Subcutaneous abdominal adipose tissue (tissue), 5 donors: Measurements from ENCODE around the gene RAB43.

ENCODE experiments used
- H3K27ac ChIP-seq: one replicate; pipeline ENCODE4 v1.7.0; 2013; ENCODE audit warnings: low read depth, mild to moderate bottlenecking, inconsistent platforms, low read length, moderate library complexity
- H3K27me3 ChIP-seq, 5 donors: one replicate each; pipeline ENCODE4 v1.7.0; 2013; ENCODE audit warnings: low read length in 5 of 5, inconsistent platforms in 1 of 5; ENCODE audit not compliant: control insufficient read depth in 5 of 5, insufficient read depth in 4 of 5
- H3K36me3 ChIP-seq, 5 donors: one replicate each; pipeline ENCODE4 v1.7.0; 2013; ENCODE audit warnings: low read length in 5 of 5; ENCODE audit not compliant: control insufficient read depth in 5 of 5, insufficient read depth in 5 of 5
- H3K4me1 ChIP-seq, 5 donors: one replicate each; pipeline ENCODE4 v1.7.0; 2013; ENCODE audit warnings: low read length in 5 of 5, mild to moderate bottlenecking in 3 of 5, moderate library complexity in 1 of 5; ENCODE audit not compliant: control insufficient read depth in 5 of 5, insufficient read depth in 5 of 5
- H3K4me3 ChIP-seq, 5 donors: one replicate each; pipeline ENCODE4 v1.7.0; 2013; ENCODE audit warnings: low read length in 5 of 5, low read depth in 1 of 5
- H3K9ac ChIP-seq, 5 donors: one replicate each; pipeline ENCODE4 v1.7.0; 2013; ENCODE audit warnings: low read length in 5 of 5, mild to moderate bottlenecking in 4 of 5, moderate library complexity in 3 of 5
- H3K9me3 ChIP-seq, 5 donors: one replicate each; pipeline ENCODE4 v1.7.0; 2013; ENCODE audit warnings: low read length in 5 of 5; ENCODE audit not compliant: control insufficient read depth in 5 of 5
- donor health status: healthy.
- donor health status: healthy.
- donor health status: healthy.
- donor health status: healthy.
- donor health status: healthy.

Gene RAB43

GRCh38 chr3:129054605-129055104, 66.9 kb downstream of the RAB43 start:
- Histone ChIP-seq H3K9me3 (no peaks in the 10 kb centered on the region), H3K36me3 (no peaks in the 10 kb centered on the region), H3K4me1 (peaks cover 2 to 24% (median 17%) of the 10 kb centered on the region in 5 donors), H3K27me3 (no peaks in the 10 kb centered on the region), H3K4me3 (no peak overlapping the region), H3K9ac (no peak overlapping the region), H3K27ac (no peak overlapping the region)

GRCh38 chr3:129052675-129053074, 68.9 kb downstream of the RAB43 start:
- no peaks in the 10 kb centered on the region for H3K36me3 ChIP-seq
- peaks cover 2 to 24% (median 17%) of the 10 kb centered on the region in 5 donors for H3K4me1 ChIP-seq
- H3K27ac ChIP-seq = no peak overlapping the region
- peak overlapping the region in 1 of 5 donors; percentile 26 for H3K9ac ChIP-seq
- H3K9me3 ChIP-seq = peaks cover 0 to 7% (median 0%) of the 10 kb centered on the region in 5 donors
- H3K4me3 ChIP-seq = no peak overlapping the region
- H3K27me3 ChIP-seq = no peaks in the 10 kb centered on the region

GRCh38 chr3:129051871-129052340, 69.7 kb downstream of the RAB43 start:
- H3K27me3 ChIP-seq = no peaks in the 10 kb centered on the region
- H3K27ac ChIP-seq = no peak overlapping the region
- no peaks in the 10 kb centered on the region for H3K36me3 ChIP-seq
- H3K4me3 ChIP-seq = no peak overlapping the region
- no peak overlapping the region for H3K9ac ChIP-seq
- H3K9me3 ChIP-seq = peaks cover 0 to 7% (median 0%) of the 10 kb centered on the region in 5 donors
- H3K4me1 ChIP-seq = peaks cover 2 to 24% (median 17%) of the 10 kb centered on the region in 5 donors

- H3K4me3 ChIP-seq = no peak overlapping the region
- H3K9ac ChIP-seq = no peak overlapping the region
- H3K27ac ChIP-seq = no peak overlapping the region
- H3K27me3 ChIP-seq = peaks cover 3 to 6% (median 4%) of the 10 kb centered on the region in 5 donors
- no peaks in the 10 kb centered on the region for H3K36me3 ChIP-seq
- H3K9me3 ChIP-seq = peaks cover 0 to 7% (median 0%) of the 10 kb centered on the region in 5 donors
- H3K4me1 ChIP-seq = peaks cover 2 to 30% (median 24%) of the 10 kb centered on the region in 5 donors
Measured at GRCh38 chr3:129050556-129051295, 70.9 kb downstream of the RAB43 start.

- peaks cover 0 to 20% (median 14%) of the 10 kb centered on the region in 5 donors for H3K4me1 ChIP-seq
- H3K27me3 ChIP-seq = peaks cover 3 to 7% (median 7%) of the 10 kb centered on the region in 5 donors
- H3K9me3 ChIP-seq = peaks cover 0 to 7% (median 0%) of the 10 kb centered on the region in 5 donors
- no peaks in the 10 kb centered on the region for H3K36me3 ChIP-seq
- no peak overlapping the region for H3K27ac ChIP-seq
- no peak overlapping the region for H3K9ac ChIP-seq
- H3K4me3 ChIP-seq = no peak overlapping the region
Measured at GRCh38 chr3:129047553-129047839, 74.1 kb downstream of the RAB43 start.

GRCh38 chr3:129046732-129047552, 74.7 kb downstream of the RAB43 start:
- peaks cover 0 to 15% (median 11%) of the 10 kb centered on the region in 5 donors for H3K4me1 ChIP-seq
- no peak overlapping the region for H3K4me3 ChIP-seq
- H3K9me3 ChIP-seq = peaks cover 0 to 7% (median 0%) of the 10 kb centered on the region in 5 donors
- H3K27me3 ChIP-seq = peaks cover 3 to 7% (median 7%) of the 10 kb centered on the region in 5 donors
- H3K27ac ChIP-seq = no peak overlapping the region
- no peak overlapping the region for H3K9ac ChIP-seq
- no peaks in the 10 kb centered on the region for H3K36me3 ChIP-seq

GRCh38 chr3:129046037-129046731, 75.4 kb downstream of the RAB43 start:
- peak overlapping the region in 2 of 5 donors; percentile 17 to 28 for H3K9ac ChIP-seq
- H3K27me3 ChIP-seq = peaks cover 3 to 7% (median 7%) of the 10 kb centered on the region in 5 donors
- peaks cover 0 to 7% (median 0%) of the 10 kb centered on the region in 5 donors for H3K9me3 ChIP-seq
- H3K27ac ChIP-seq = no peak overlapping the region
- H3K36me3 ChIP-seq = no peaks in the 10 kb centered on the region
- H3K4me3 ChIP-seq = peak overlapping the region in 4 of 5 donors; percentile 41 to 61 (median 48)
- H3K4me1 ChIP-seq = peaks cover 0 to 11% (median 10%) of the 10 kb centered on the region in 5 donors

GRCh38 chr3:129045675-129046036, 75.9 kb downstream of the RAB43 start:
- H3K27ac ChIP-seq = no peak overlapping the region
- H3K27me3 ChIP-seq = peaks cover 3 to 11% (median 7%) of the 10 kb centered on the region in 5 donors
- H3K4me3 ChIP-seq = peak overlapping the region in 4 of 5 donors; percentile 41 to 61 (median 48)

GRCh38 chr3:129040579-129041300, 80.9 kb downstream of the RAB43 start:
- Histone ChIP-seq H3K27ac (no peak overlapping the region), H3K4me1 (peaks cover 0 to 8% (median 4%) of the 10 kb centered on the region in 5 donors)

More at GRCh38 chr3:129045675-129046036, 75.9 kb downstream of the RAB43 start:
- Histone ChIP-seq H3K9me3 (peaks cover 0 to 7% (median 0%) of the 10 kb centered on the region in 5 donors), H3K9ac (peak overlapping the region in 2 of 5 donors; percentile 17 to 28), H3K36me3 (no peaks in the 10 kb centered on the region), H3K4me1 (peaks cover 0 to 11% (median 10%) of the 10 kb centered on the region in 5 donors)

More at GRCh38 chr3:129040579-129041300, 80.9 kb downstream of the RAB43 start:
- H3K4me3 ChIP-seq = no peak overlapping the region
- H3K36me3 ChIP-seq = peaks cover 0 to 6% (median 0%) of the 10 kb centered on the region in 5 donors
- H3K9me3 ChIP-seq = no peaks in the 10 kb centered on the region
- no peak overlapping the region for H3K9ac ChIP-seq
- H3K27me3 ChIP-seq = peaks cover 0 to 15% (median 14%) of the 10 kb centered on the region in 5 donors
